Osteoblast (primary cell): ENCODE measurements around the gene DLG2. TPM values are rescaled to one million over a fixed set of nuclear protein-coding genes. Genes with fewer than 3 reads are reported as not detected.

ENCODE experiments used
- DNase-seq: peaks from one replicate; pipeline ENCODE4 v3.0.0; 2011; ENCODE audit warnings: low spot score, mixed read lengths; ENCODE audit not compliant: insufficient read length; ENCODE audit errors: missing footprints
- H2AFZ ChIP-seq: 2 replicates; pipeline ENCODE4 v1.6.0; 2011; ENCODE audit warnings: mild to moderate bottlenecking, low read length
- H3K27ac ChIP-seq: 2 replicates; pipeline ENCODE4 v1.5.1; 2011; ENCODE audit warnings: mild to moderate bottlenecking, low read depth, low read length, moderate library complexity
- H3K27me3 ChIP-seq: 2 replicates; pipeline ENCODE4 v1.6.0; 2012; ENCODE audit warnings: mild to moderate bottlenecking, control low read depth, inconsistent platforms, low read length, moderate library complexity; ENCODE audit not compliant: insufficient read depth
- H3K36me3 ChIP-seq: 2 replicates; pipeline ENCODE4 v1.5.1; 2011; ENCODE audit warnings: mild to moderate bottlenecking, low read length, control low read depth, moderate library complexity; ENCODE audit not compliant: insufficient read depth
- H3K4me1 ChIP-seq: 2 replicates; pipeline ENCODE4 v1.5.1; 2011; ENCODE audit warnings: mild to moderate bottlenecking, low read length, control low read depth, moderate library complexity; ENCODE audit not compliant: insufficient read depth
- H3K4me2 ChIP-seq: 2 replicates; pipeline ENCODE4 v1.6.0; 2011; ENCODE audit warnings: mild to moderate bottlenecking, low read length; ENCODE audit not compliant: insufficient read depth
- H3K4me3 ChIP-seq: fragments of 200-600 bp; sonication (generic); 3 replicates; pipeline ENCODE4 v1.5.1; 2012; ENCODE audit warnings: mild to moderate bottlenecking, low read length, inconsistent platforms; ENCODE audit not compliant: insufficient read depth
- H3K79me2 ChIP-seq: 2 replicates; pipeline ENCODE4 v1.6.0; 2012; ENCODE audit warnings: mild to moderate bottlenecking, low read length, control low read depth, inconsistent platforms; ENCODE audit not compliant: insufficient read depth
- H3K9me3 ChIP-seq: 2 replicates; pipeline ENCODE4 v1.5.1; 2011; ENCODE audit warnings: low read depth, low read length, control low read depth
- H4K20me1 ChIP-seq: 2 replicates; pipeline ENCODE4 v1.6.0; 2012; ENCODE audit warnings: mild to moderate bottlenecking, low read length, control low read depth; ENCODE audit not compliant: insufficient read depth
- CTCF ChIP-seq: IDR thresholded peaks from 2 replicates; pipeline ENCODE4 v1.5.1; 2011; ENCODE audit warnings: mild to moderate bottlenecking, low read depth, low read length, moderate library complexity; ENCODE audit errors: extremely low read depth
- total RNA-seq: library from RNA; depleted of rRNA; stranded (reverse); fragments of >200 nt; gene quantifications from 2 replicates; pipeline ENCODE4 v1.2.3, GENCODE V29; 2012

DLG2 gene
- total RNA-seq, 1 donor = 3.3 TPM

GRCh38 chr11:83521647-83522596 lies 2105.2 kb downstream of the DLG2 start:
- TF ChIP-seq CTCF = peak; percentile 38
- no peaks in the 10 kb centered on the region for H3K36me3 ChIP-seq
- no peaks in the 10 kb centered on the region for H3K27me3 ChIP-seq
- DNase-seq = peak; percentile 30
- no peaks in the 10 kb centered on the region for H3K79me2 ChIP-seq
- H3K4me1 ChIP-seq = no peaks in the 10 kb centered on the region
- no peak overlapping the region for H3K4me3 ChIP-seq
- H3K27ac ChIP-seq = no peak overlapping the region
- no peaks in the 10 kb centered on the region for H3K9me3 ChIP-seq
- no peak overlapping the region for H3K4me2 ChIP-seq
- no peaks in the 10 kb centered on the region for H4K20me1 ChIP-seq
- no peak overlapping the region for H2AFZ ChIP-seq

GRCh38 chr11:83520849-83521248 lies 2106.3 kb downstream of the DLG2 start:
- no peaks in the 10 kb centered on the region for H3K36me3 ChIP-seq
- no peak overlapping the region for H3K4me2 ChIP-seq
- H3K27ac ChIP-seq = no peak overlapping the region
- H3K9me3 ChIP-seq = no peaks in the 10 kb centered on the region
- no peak for TF ChIP-seq CTCF
- no peaks in the 10 kb centered on the region for H3K4me1 ChIP-seq
- no peak overlapping the region for H3K4me3 ChIP-seq
- DNase-seq = peak; percentile 41
- no peaks in the 10 kb centered on the region for H3K79me2 ChIP-seq
- H2AFZ ChIP-seq = no peak overlapping the region
- H4K20me1 ChIP-seq = no peaks in the 10 kb centered on the region
- H3K27me3 ChIP-seq = no peaks in the 10 kb centered on the region

GRCh38 chr11:83511646-83512045 lies 2115.5 kb downstream of the DLG2 start:
- Histone ChIP-seq H3K36me3 (no peaks in the 10 kb centered on the region), H2AFZ (no peak overlapping the region), H3K9me3 (no peaks in the 10 kb centered on the region), H3K4me1 (no peaks in the 10 kb centered on the region), H3K27me3 (no peaks in the 10 kb centered on the region), H4K20me1 (no peaks in the 10 kb centered on the region), H3K4me2 (no peak overlapping the region), H3K4me3 (no peak overlapping the region), H3K79me2 (no peaks in the 10 kb centered on the region), H3K27ac (no peak overlapping the region)
- DNase-seq = no peak
- TF ChIP-seq CTCF = no peak
